HL-60 (cell line): ENCODE results near the gene SEC16B.

Experiments used
- DNase-seq, 2 experiments: peaks; one replicate each; pipeline ENCODE4 v3.0.0-alpha.2; 2010 to 2020; ENCODE audit warnings: low read depth in 1 of 2, low spot score in 1 of 2
- H3K27ac ChIP-seq: fragments of 250-450 bp; sonication (Bioruptor Pico); replicated peaks from 2 replicates; pipeline ENCODE4 v1.5.1; 2020; ENCODE audit warnings: mild to moderate bottlenecking, moderate library complexity
- H3K27me3 ChIP-seq: fragments of 250-450 bp; sonication (Bioruptor Pico); 2 replicates; pipeline ENCODE4 v1.5.1; 2021; ENCODE audit warnings: mild to moderate bottlenecking, moderate library complexity; ENCODE audit not compliant: insufficient read depth, poor library complexity, severe bottlenecking
- H3K4me3 ChIP-seq: replicated peaks from 2 replicates; pipeline ENCODE4 v1.5.1; 2011; ENCODE audit warnings: mild to moderate bottlenecking, control low read depth, low read length; ENCODE audit not compliant: insufficient read depth
- CTCF ChIP-seq: IDR thresholded peaks from one replicate; pipeline ENCODE4 v1.5.1; 2011; ENCODE audit warnings: low read length, control low read depth, inconsistent platforms; ENCODE audit not compliant: insufficient read depth
- GABPA ChIP-seq: IDR thresholded peaks from 2 replicates; pipeline ENCODE4 v1.6.1; 2012; ENCODE audit warnings: low read depth
- POLR2AphosphoS5 ChIP-seq: IDR thresholded peaks from 2 replicates; pipeline ENCODE4 v1.6.1; 2012; ENCODE audit warnings: low read depth
- REST ChIP-seq: IDR thresholded peaks from 2 replicates; pipeline ENCODE4 v1.6.1; 2012; ENCODE audit warnings: low read depth; ENCODE audit not compliant: insufficient replicate concordance
- SPI1 ChIP-seq: IDR thresholded peaks from 2 replicates; pipeline ENCODE4 v1.6.1; 2012; ENCODE audit warnings: low read depth, mild to moderate bottlenecking, borderline replicate concordance

Gene SEC16B

GRCh38 chr1:177920091-177920490 is 49.8 kb downstream of the SEC16B start:
- no peak for DNase-seq
- Histone ChIP-seq H3K27me3 (no peaks in the 10 kb centered on the region), H3K27ac (no peak overlapping the region), H3K4me3 (no peak overlapping the region)
- TF ChIP-seq CTCF (no peak), REST (no peak), GABPA (no peak), SPI1 (no peak), POLR2AphosphoS5 (no peak)

DNA sequence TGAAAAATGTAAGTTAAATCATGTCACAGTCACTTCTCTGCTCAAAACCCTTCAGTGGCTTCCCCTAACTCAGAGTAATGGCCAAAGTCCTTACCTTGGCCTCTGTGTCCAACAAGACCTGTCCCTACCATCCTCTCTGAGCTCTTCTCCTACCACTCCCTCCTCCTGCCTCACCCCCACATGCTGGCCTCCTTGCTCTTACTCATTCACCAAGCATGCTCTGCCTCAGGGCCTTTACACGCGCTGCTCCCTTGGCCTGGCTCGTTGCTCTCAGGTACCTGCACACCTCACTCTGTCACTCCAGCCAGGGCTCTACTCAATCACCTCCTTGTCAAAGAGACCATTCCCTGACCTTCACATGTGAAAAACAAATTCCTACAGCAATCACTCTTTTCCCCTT is 54.2 kb downstream of the SEC16B start:
- Histone ChIP-seq H3K4me3 (no peak overlapping the region), H3K27me3 (no peaks in the 10 kb centered on the region), H3K27ac (no peak overlapping the region)
- no peak for DNase-seq
- no peak for TF ChIP-seq REST
- TF ChIP-seq POLR2AphosphoS5, result no peak
- no peak for TF ChIP-seq CTCF
- no peak for TF ChIP-seq GABPA
- TF ChIP-seq SPI1, result no peak

DNA sequence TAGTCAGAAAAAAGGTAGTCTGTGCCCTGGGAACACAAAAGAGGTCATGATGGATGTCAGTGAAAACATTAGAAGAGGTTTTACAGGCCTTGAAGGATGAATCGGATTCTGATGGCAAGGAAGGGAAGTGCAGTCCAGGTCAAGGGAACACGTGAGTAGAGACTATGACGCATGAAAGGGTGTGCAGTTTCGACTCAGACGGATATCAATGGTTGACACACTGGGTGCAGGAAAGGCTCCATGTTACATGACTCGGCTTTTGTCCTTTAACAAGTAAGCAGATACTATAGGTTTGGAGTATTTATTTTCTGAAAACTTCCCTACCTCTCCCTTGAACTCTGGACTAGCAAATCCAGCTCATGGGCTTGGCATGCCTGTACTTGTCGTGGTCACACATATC is 55.3 kb downstream of the SEC16B start:
- no peak for DNase-seq
- TF ChIP-seq SPI1 (no peak), REST (no peak), CTCF (no peak), POLR2AphosphoS5 (no peak), GABPA (no peak)
- H3K27me3 ChIP-seq, result no peaks in the 10 kb centered on the region
- no peak overlapping the region for H3K4me3 ChIP-seq
- H3K27ac ChIP-seq, result no peak overlapping the region
